OCI-M2 (cell line): ENCODE results near the gene CAPZA1.
"Not testable (repeated sequence)": the region's sequence is repeated elsewhere in the genome, so short reads cannot be mapped to it uniquely, and the experiment has no call there.

Experiments used
- DNase-seq: peaks from one replicate; lab custom pipeline; 2025; ENCODE audit not compliant: unreplicated experiment; lab: John Stamatoyannopoulos, UW

The CAPZA1 gene

GRCh38 chr1:112626887-112627286 lies 7.3 kb downstream of the CAPZA1 start:
- DNase-seq, result no peak

GRCh38 chr1:112628516-112628915 lies 8.9 kb downstream of the CAPZA1 start:
- DNase-seq, result no peak

- DNase-seq, result no peak
Measured at GRCh38 chr1:112629256-112629655, 9.6 kb downstream of the CAPZA1 start.

GRCh38 chr1:112633628-112634027 lies 14.0 kb downstream of the CAPZA1 start:
- DNase-seq, result no peak

- no peak for DNase-seq
Measured at GRCh38 chr1:112634367-112634766, 14.7 kb downstream of the CAPZA1 start.

- DNase-seq, result no peak
Measured at GRCh38 chr1:112636056-112636455, 16.4 kb downstream of the CAPZA1 start.

GRCh38 chr1:112636597-112637253 lies 17.1 kb downstream of the CAPZA1 start:
- DNase-seq, result no peak

- no peak for DNase-seq
Measured at GRCh38 chr1:112637254-112638109, 17.9 kb downstream of the CAPZA1 start.

- no peak for DNase-seq
Measured at GRCh38 chr1:112638110-112638428, 18.4 kb downstream of the CAPZA1 start.

- DNase-seq, result not testable (repeated sequence)
Measured at GRCh38 chr1:112640437-112640836, 20.8 kb downstream of the CAPZA1 start.

- no peak for DNase-seq
Measured at GRCh38 chr1:112643080-112643479, 23.4 kb downstream of the CAPZA1 start.

- no peak for DNase-seq
Measured at GRCh38 chr1:112646225-112646624, 26.6 kb downstream of the CAPZA1 start.

- no peak for DNase-seq
Measured at GRCh38 chr1:112651205-112651604, 31.6 kb downstream of the CAPZA1 start.

- no peak for DNase-seq
Measured at GRCh38 chr1:112665857-112666256, 46.2 kb downstream of the CAPZA1 start.

GRCh38 chr1:112666946-112667345 lies 47.3 kb downstream of the CAPZA1 start:
- no peak for DNase-seq

- DNase-seq, result no peak
Measured at GRCh38 chr1:112672009-112672408, 52.4 kb downstream of the CAPZA1 start.

- DNase-seq, result no peak
Measured at GRCh38 chr1:112672842-112673241, 53.2 kb downstream of the CAPZA1 start.

GRCh38 chr1:112673592-112674439 lies 54.2 kb downstream of the CAPZA1 start:
- DNase-seq, result no peak

- no peak for DNase-seq
Measured at GRCh38 chr1:112674440-112674985, 54.9 kb downstream of the CAPZA1 start, which contains the start of gene MOV10. Gene MOV10 (plus strand): TSS chr1:112674659. CDS start chr1:112674913, 254 bp downstream.

- DNase-seq, result no peak
Measured at GRCh38 chr1:112674986-112675727, 55.5 kb downstream of the CAPZA1 start.
